DND-41 (cell line): ENCODE data around the gene PBRM1.

ENCODE experiments used
- ATAC-seq: fragments of 200-7000 bp; cut with Tn5 transposase; 3 replicates; pipeline ENCODE4 v1.9.1; 2021; ENCODE audit warnings: low read depth; ENCODE audit not compliant: insufficient read depth
- DNase-seq: peaks from one replicate; pipeline ENCODE4 v3.0.0-alpha.2; 2020
- H2AFZ ChIP-seq: 2 replicates; pipeline ENCODE4 v1.6.0; 2012; ENCODE audit warnings: low read depth, low read length
- H3K27ac ChIP-seq: 2 replicates; pipeline ENCODE4 v1.5.1; 2012; ENCODE audit warnings: low read length, inconsistent platforms
- H3K27me3 ChIP-seq: fragments of 200-600 bp; sonication (generic); 2 replicates; pipeline ENCODE4 v1.6.0; 2012; ENCODE audit warnings: low read length, mild to moderate bottlenecking, inconsistent platforms; ENCODE audit not compliant: insufficient read depth, poor library complexity
- H3K36me3 ChIP-seq: 2 replicates; pipeline ENCODE4 v1.5.1; 2012; ENCODE audit warnings: low read length, inconsistent platforms; ENCODE audit not compliant: insufficient read depth
- H3K4me1 ChIP-seq: 2 replicates; pipeline ENCODE4 v1.5.1; 2012; ENCODE audit warnings: mild to moderate bottlenecking, low read length; ENCODE audit not compliant: insufficient read depth
- H3K4me2 ChIP-seq: 2 replicates; pipeline ENCODE4 v1.6.0; 2012; ENCODE audit warnings: mild to moderate bottlenecking, moderate library complexity, low read length, inconsistent platforms; ENCODE audit not compliant: insufficient read depth
- H3K4me3 ChIP-seq, 2 experiments: fragments of 200-600 bp in 1 of 2; shearing (Covaris generic) in 1 of 2; 2 replicates each; pipeline ENCODE4 v1.5.1; 2012 to 2016; ENCODE audit warnings: inconsistent platforms in 2 of 2, low read length in 2 of 2, mild to moderate bottlenecking in 2 of 2, low read depth in 1 of 2, moderate library complexity in 1 of 2
- H3K79me2 ChIP-seq: 2 replicates; pipeline ENCODE4 v1.6.0; 2012; ENCODE audit warnings: low read length, inconsistent platforms; ENCODE audit not compliant: insufficient read depth
- H3K9ac ChIP-seq: 2 replicates; pipeline ENCODE4 v1.6.0; 2012; ENCODE audit warnings: low read depth, mild to moderate bottlenecking, inconsistent platforms, low read length, moderate library complexity
- H3K9me3 ChIP-seq: 2 replicates; pipeline ENCODE4 v1.5.1; 2012; ENCODE audit warnings: low read length, moderate library complexity, mild to moderate bottlenecking, inconsistent platforms; ENCODE audit not compliant: insufficient read depth, severe bottlenecking
- H4K20me1 ChIP-seq: 2 replicates; pipeline ENCODE4 v1.6.0; 2012; ENCODE audit warnings: low read length; ENCODE audit not compliant: insufficient read depth
- EZH2 ChIP-seq: IDR thresholded peaks from 3 replicates; pipeline ENCODE4 v1.6.1; 2012; ENCODE audit warnings: borderline replicate concordance, low read depth, mild to moderate bottlenecking, moderate library complexity, low read length, inconsistent platforms; ENCODE audit not compliant: severe bottlenecking
- TF ChIP-seq, protein P1 (sequence below): IDR thresholded peaks from 2 replicates; pipeline ENCODE4 v1.5.1; 2012; ENCODE audit warnings: borderline replicate concordance, low read length, moderate library complexity, mild to moderate bottlenecking; ENCODE audit not compliant: poor library complexity, severe bottlenecking; ENCODE audit errors: extremely low read depth

PBRM1 gene

DNA sequence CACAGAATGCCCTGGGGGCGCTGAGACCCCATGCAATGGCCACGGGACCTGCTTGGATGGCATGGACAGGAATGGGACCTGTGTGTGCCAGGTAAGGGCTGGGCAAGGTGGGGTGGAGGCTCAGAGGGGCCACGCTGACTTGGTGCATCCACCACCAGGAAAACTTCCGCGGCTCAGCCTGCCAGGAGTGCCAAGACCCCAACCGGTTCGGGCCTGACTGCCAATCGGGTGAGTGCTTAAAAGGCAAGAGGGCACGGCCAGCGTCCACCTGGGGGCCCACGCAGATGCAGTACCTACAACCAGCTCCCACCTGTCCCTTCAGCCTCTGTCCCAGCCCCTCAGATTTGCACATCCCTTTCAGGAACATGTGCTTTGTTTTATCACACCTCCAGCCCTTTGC lies 183.7 kb downstream of the PBRM1 start:
- ATAC-seq (no peak), DNase-seq (no peak)
- Histone ChIP-seq H2AFZ (no peak overlapping the region), H3K4me3 (no peak overlapping the region), H3K9ac (no peak overlapping the region), H3K36me3 (no peaks in the 10 kb centered on the region), H3K4me1 (no peaks in the 10 kb centered on the region), H3K27me3 (no peaks in the 10 kb centered on the region), H3K4me2 (no peak overlapping the region), H3K9me3 (no peaks in the 10 kb centered on the region), H3K79me2 (no peaks in the 10 kb centered on the region), H3K27ac (no peak overlapping the region), H4K20me1 (no peaks in the 10 kb centered on the region)
- TF ChIP-seq EZH2, result no peak
- TF ChIP-seq, protein P1, sequence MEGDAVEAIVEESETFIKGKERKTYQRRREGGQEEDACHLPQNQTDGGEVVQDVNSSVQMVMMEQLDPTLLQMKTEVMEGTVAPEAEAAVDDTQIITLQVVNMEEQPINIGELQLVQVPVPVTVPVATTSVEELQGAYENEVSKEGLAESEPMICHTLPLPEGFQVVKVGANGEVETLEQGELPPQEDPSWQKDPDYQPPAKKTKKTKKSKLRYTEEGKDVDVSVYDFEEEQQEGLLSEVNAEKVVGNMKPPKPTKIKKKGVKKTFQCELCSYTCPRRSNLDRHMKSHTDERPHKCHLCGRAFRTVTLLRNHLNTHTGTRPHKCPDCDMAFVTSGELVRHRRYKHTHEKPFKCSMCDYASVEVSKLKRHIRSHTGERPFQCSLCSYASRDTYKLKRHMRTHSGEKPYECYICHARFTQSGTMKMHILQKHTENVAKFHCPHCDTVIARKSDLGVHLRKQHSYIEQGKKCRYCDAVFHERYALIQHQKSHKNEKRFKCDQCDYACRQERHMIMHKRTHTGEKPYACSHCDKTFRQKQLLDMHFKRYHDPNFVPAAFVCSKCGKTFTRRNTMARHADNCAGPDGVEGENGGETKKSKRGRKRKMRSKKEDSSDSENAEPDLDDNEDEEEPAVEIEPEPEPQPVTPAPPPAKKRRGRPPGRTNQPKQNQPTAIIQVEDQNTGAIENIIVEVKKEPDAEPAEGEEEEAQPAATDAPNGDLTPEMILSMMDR, result no peak

DNA sequence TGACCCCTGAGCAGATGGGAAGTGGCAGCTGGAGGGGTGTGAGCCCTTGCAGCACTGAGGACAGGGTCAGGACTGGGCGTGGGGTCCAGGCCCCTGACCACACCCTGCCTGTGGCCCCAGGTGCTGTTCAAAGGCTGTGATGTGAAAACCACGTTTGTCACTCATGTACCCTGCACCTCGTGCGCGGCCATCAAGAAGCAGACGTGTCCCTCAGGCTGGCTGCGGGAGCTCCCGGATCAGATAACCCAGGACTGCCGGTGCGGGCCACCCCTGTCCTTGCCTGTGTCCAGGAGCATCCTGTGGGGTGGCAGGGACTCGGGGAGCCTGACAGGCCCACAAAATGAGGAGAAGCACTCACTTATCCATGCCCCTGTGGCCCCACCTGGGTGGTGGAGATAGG lies 184.7 kb downstream of the PBRM1 start:
- Histone ChIP-seq H4K20me1 (no peaks in the 10 kb centered on the region), H3K4me3 (no peak overlapping the region), H3K4me2 (no peak overlapping the region), H3K27me3 (no peaks in the 10 kb centered on the region), H3K79me2 (no peaks in the 10 kb centered on the region), H3K27ac (no peak overlapping the region), H3K9me3 (no peaks in the 10 kb centered on the region), H2AFZ (no peak overlapping the region), H3K9ac (no peak overlapping the region), H3K4me1 (no peaks in the 10 kb centered on the region), H3K36me3 (no peaks in the 10 kb centered on the region)
- ATAC-seq, result no peak
- TF ChIP-seq, protein P1, result no peak
- no peak for DNase-seq

DNA sequence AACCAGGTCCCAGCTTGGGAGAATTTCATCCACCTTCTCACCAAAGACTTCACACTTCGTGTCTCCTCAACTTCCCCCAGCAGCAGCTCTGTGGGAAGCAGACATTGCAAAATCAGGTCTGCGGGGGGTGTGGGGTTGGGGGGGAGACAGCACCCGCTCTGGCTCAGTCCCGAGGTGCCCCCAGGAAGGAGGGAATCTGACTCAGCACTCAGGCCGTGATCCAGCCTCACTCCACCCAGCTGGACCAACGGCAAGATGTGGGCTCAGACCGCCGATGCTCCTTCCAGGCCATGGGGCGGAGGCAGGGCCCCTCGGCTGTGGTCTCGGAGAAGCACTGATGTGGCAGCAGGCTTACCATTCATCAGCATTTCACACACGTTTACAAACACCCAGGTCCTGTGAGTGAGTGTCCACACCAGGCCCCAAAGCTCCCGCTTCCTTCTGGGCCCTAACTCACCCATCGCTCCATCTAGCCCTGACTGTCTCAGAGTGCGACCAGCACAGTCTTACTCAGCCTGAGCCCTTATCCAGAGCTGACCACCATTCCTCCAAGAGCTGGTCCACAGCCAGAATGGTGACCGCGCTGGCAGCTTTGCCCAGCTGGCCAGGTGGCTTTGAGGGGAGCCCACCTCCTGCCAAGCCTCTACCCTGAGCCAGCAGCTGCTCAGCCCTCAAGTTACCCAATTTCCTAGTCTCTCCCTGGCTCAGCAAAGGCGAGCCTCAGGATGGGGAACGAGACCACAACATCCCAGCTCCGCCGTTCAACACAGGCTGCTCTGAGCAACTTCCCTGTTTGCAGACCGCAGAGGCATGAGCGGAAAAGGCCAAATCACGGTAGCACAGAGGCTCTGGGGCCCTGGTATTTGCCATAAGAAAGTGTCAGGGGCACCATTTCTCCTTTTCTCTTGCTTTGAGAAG lies 187.3 kb downstream of the PBRM1 start:
- no peaks in the 10 kb centered on the region for H3K9me3 ChIP-seq
- no peaks in the 10 kb centered on the region for H3K4me1 ChIP-seq
- no peak for ATAC-seq
- no peaks in the 10 kb centered on the region for H3K27me3 ChIP-seq
- peaks cover 5% of the 10 kb centered on the region for H4K20me1 ChIP-seq
- no peak for DNase-seq
- H3K4me2 ChIP-seq, result no peak overlapping the region
- H2AFZ ChIP-seq, result no peak overlapping the region
- H3K79me2 ChIP-seq, result no peaks in the 10 kb centered on the region
- peaks cover 2% of the 10 kb centered on the region; the same call in 1 of the 2 replicates for H3K36me3 ChIP-seq
- no peak overlapping the region for H3K27ac ChIP-seq
- no peak overlapping the region for H3K4me3 ChIP-seq
- H3K9ac ChIP-seq, result no peak overlapping the region
- no peak for TF ChIP-seq EZH2
- TF ChIP-seq, protein P1, result no peak
